GM06990 (cell line): ENCODE measurements around the gene CFAP74.
"Not testable (repeated sequence)": the region's sequence is repeated elsewhere in the genome, so short reads cannot be mapped to it uniquely, and the experiment has no call there.

Experiments used
- DNase-seq: peaks from one replicate; pipeline ENCODE4 v3.0.0-alpha.2; 2011; ENCODE audit not compliant: insufficient read length; ENCODE audit errors: extremely low read depth
- H3K27me3 ChIP-seq: replicated peaks from 2 replicates; pipeline ENCODE4 v1.6.0; 2011; ENCODE audit warnings: low read length; ENCODE audit not compliant: control insufficient read depth, insufficient read depth
- H3K36me3 ChIP-seq: 2 replicates; pipeline ENCODE4 v1.5.1; 2011; ENCODE audit warnings: low read length; ENCODE audit not compliant: control insufficient read depth, insufficient read depth
- H3K4me3 ChIP-seq: replicated peaks from 2 replicates; pipeline ENCODE4 v1.5.1; 2011; ENCODE audit warnings: low read depth, mild to moderate bottlenecking, control low read depth, low read length
- TF ChIP-seq, protein P1 (sequence below): IDR thresholded peaks from 2 replicates; pipeline ENCODE4 v1.5.1; 2011; ENCODE audit warnings: low read length, control low read depth, mild to moderate bottlenecking, inconsistent platforms; ENCODE audit not compliant: insufficient read depth, poor library complexity, severe bottlenecking

Gene CFAP74

DNA sequence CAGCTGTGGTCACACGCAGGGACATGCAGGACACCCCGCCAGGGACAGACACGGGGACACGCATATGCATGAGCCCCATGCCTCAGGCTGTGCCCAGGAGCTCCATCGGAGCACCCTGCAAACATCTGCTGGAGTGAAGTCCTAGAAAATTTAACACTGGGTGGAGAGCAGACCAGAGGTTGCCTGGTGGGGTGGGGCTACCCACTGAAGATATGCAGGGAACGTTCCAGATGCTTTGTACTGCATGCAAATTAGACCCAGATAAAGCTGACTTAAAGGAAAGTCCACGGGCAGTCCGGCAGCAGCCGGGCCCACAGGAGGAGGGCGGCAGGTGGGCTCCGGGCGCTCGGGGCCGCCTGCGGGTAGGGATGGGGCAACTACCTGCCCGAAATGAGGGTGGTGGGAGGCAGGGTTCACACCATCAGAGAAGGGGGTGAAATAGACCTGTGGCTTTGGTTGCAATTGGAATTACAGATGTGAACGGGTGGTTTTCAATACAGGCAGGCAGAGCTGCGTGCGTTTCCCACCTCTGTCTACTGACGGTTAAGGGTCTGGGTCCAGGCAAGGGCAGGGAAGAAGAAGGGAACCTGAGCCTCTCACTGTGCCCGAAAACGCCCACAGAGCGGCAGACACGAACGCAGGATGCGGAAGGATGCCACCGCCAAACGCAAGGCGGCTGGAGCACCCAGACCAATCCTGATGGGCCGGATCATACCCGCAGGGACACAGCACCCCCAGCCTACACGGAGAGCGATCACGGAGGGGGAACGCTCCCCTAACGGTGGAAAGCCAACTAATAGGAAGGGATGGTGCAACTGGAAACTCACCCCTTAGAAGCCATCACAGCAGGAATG lies 21.0 kb downstream of the CFAP74 start:
- Histone ChIP-seq H3K4me3 (no peak overlapping the region), H3K36me3 (no peaks in the 10 kb centered on the region), H3K27me3 (no peaks in the 10 kb centered on the region)
- DNase-seq = no peak
- TF ChIP-seq, protein P1, sequence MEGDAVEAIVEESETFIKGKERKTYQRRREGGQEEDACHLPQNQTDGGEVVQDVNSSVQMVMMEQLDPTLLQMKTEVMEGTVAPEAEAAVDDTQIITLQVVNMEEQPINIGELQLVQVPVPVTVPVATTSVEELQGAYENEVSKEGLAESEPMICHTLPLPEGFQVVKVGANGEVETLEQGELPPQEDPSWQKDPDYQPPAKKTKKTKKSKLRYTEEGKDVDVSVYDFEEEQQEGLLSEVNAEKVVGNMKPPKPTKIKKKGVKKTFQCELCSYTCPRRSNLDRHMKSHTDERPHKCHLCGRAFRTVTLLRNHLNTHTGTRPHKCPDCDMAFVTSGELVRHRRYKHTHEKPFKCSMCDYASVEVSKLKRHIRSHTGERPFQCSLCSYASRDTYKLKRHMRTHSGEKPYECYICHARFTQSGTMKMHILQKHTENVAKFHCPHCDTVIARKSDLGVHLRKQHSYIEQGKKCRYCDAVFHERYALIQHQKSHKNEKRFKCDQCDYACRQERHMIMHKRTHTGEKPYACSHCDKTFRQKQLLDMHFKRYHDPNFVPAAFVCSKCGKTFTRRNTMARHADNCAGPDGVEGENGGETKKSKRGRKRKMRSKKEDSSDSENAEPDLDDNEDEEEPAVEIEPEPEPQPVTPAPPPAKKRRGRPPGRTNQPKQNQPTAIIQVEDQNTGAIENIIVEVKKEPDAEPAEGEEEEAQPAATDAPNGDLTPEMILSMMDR = no peak

GRCh38 chr1:1981631-1982327 lies 21.8 kb downstream of the CFAP74 start:
- H3K36me3 ChIP-seq, H3K27me3 ChIP-seq, DNase-seq, H3K4me3 ChIP-seq: not testable (repeated sequence)

DNA sequence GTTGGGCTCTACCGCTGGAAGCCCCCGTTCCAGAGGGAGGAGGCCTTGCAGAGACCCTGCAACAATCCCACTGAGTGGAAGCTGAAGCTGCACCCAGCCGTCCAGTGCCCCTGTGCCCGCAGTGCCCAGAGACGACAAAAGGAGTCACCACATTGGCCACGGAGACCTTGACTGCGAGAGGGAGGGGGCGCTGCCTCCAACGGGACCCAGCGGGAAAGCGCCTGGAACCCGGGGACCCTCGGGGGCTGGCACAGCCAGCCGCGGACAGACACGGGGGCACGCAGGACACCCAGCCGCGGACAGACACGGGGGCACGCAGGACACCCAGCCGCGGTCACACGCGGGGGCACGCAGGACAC lies 22.5 kb downstream of the CFAP74 start:
- Histone ChIP-seq H3K4me3 (no peak overlapping the region), H3K27me3 (no peaks in the 10 kb centered on the region), H3K36me3 (no peaks in the 10 kb centered on the region)
- DNase-seq = no peak
- TF ChIP-seq, protein P1 = no peak

- Histone ChIP-seq H3K36me3 (no peaks in the 10 kb centered on the region), H3K4me3 (no peak overlapping the region), H3K27me3 (no peaks in the 10 kb centered on the region)
- no peak for DNase-seq
- TF ChIP-seq, protein P1 = no peak
Measured at GRCh38 chr1:1980467-1981141, 23.0 kb downstream of the CFAP74 start.

DNA sequence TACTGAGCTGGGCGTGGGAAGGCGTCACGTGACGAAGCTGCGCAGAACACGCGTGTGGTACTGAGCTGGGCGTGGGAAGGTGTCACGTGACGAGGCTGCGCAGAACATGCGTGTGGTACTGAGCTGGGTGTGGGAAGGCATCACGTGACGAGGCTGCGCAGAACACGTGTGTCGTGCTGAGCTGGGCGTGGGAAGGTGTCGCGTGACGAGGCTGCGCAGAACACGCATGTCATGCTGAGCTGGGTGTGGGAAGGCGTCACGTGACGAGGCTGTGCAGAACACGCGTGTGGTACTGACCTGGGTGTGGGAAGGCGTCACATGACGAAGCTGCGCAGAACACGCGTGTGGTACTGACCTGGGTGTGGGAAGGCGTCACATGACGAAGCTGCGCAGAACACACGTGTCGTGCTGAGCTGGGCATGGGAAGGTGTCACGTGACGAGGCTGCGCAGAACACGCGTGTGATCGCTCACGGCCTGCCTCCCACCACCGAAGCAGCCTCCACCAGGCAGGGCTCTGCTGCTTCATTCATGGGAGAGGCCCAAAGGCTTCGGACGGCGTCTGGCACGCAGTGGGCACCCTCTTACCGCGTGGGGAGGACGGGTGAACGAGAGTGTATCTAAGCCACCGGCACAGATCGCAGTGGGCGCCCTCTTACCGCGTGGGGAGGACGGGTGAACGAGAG lies 24.0 kb downstream of the CFAP74 start:
- Histone ChIP-seq H3K36me3 (no peaks in the 10 kb centered on the region), H3K4me3 (no peak overlapping the region), H3K27me3 (no peaks in the 10 kb centered on the region)
- TF ChIP-seq, protein P1 = no peak
- DNase-seq = no peak

- not testable (repeated sequence) for H3K4me3 ChIP-seq, H3K27me3 ChIP-seq, DNase-seq, H3K36me3 ChIP-seq
Measured at GRCh38 chr1:1978690-1979481, 24.7 kb downstream of the CFAP74 start.
